Measurements from ENCODE around the gene GSTM3. TPM values are rescaled to one million over a fixed set of nuclear protein-coding genes. Genes with fewer than 3 reads are reported as not detected.
"Not testable (repeated sequence)": the region's sequence is repeated elsewhere in the genome, so short reads cannot be mapped to it uniquely, and the experiment has no call there.

The GSTM3 gene
- total and polyA plus RNA-seq, 9 of the 15 experiments (the other 6 are each of a cell fraction or from before 2014, with no cell fraction given), result 3.9 to 24.5 (median 9.4) TPM

- H3K27me3 ChIP-seq (ENCODE audit: control insufficient read depth in 2 of 2, insufficient read depth in 2 of 2, low read length in 2 of 2); in situ Hi-C loops (cut with MboI); H3K9me3 ChIP-seq (replicated peaks; ENCODE audit: control insufficient read depth, insufficient read depth, low read depth, low read length); intact Hi-C loops (cut with micrococcal nuclease); H3K27ac ChIP-seq (ENCODE audit: extremely low read depth, low read depth, low read length); H3K36me3 ChIP-seq (ENCODE audit: control insufficient read depth, insufficient read depth, low read length); CTCF ChIA-PET (ENCODE audit: low intra/inter-chr PET ratio); H3K9ac ChIP-seq (ENCODE audit: insufficient read depth in 1 of 2, low read depth in 2 of 2, low read length in 2 of 2); BruUV-seq (replicated peaks); H3K4me1 ChIP-seq (replicated peaks in 1 of 2; ENCODE audit: control insufficient read depth in 2 of 2, insufficient read depth in 2 of 2, low read length in 2 of 2); H3K9me1 ChIP-seq (ENCODE audit: control insufficient read depth, insufficient read depth, low read length); H2AFZ ChIP-seq (ENCODE audit: low read depth, low read length); FAIRE-seq; H4K20me1 ChIP-seq (replicated peaks; ENCODE audit: control insufficient read depth, insufficient read depth, low read length); H3K4me2 ChIP-seq (ENCODE audit: insufficient read depth, low read length); ATAC-seq; H3K4me3 ChIP-seq; H3K79me2 ChIP-seq (ENCODE audit: control insufficient read depth, insufficient read depth, low read length): not testable (repeated sequence)
- POLR2A ChIA-PET, result interaction anchor here (0.6 to 1.1 kb wide), 2 partner anchors 73 to 98 kb away, joined by 3 to 4 read pairs; no protein-coding TSS in a partner anchor
- peak in 2 of 4 experiments; percentile 3 for DNase-seq (ENCODE audit: extremely low read depth in 1 of 4, low spot score in 3 of 4)
- 52% methylated on average over 32 of the region's 33 CpGs for WGBS (ENCODE audit: insufficient coverage, low coverage, missing lambda C conversion rate)
These were observed 29.1 kb downstream of the GSTM3 start, which contains the start of gene GSTM5 for GRCh38 chr1:109711593-109712320. Gene GSTM5, plus strand, starts transcription at chr1:109712251. Its CDS starts 62 bp downstream, at chr1:109712313.

- FAIRE-seq; H3K79me2 ChIP-seq (ENCODE audit: control insufficient read depth, insufficient read depth, low read length); H3K4me1 ChIP-seq (replicated peaks in 1 of 2; ENCODE audit: control insufficient read depth in 2 of 2, insufficient read depth in 2 of 2, low read length in 2 of 2); H3K9me1 ChIP-seq (ENCODE audit: control insufficient read depth, insufficient read depth, low read length); H3K4me3 ChIP-seq; BruUV-seq (replicated peaks); H2AFZ ChIP-seq (ENCODE audit: low read depth, low read length); DNase-seq (ENCODE audit: extremely low read depth in 1 of 4, low spot score in 3 of 4); H3K9ac ChIP-seq (ENCODE audit: insufficient read depth in 1 of 2, low read depth in 2 of 2, low read length in 2 of 2); H3K27ac ChIP-seq (ENCODE audit: extremely low read depth, low read depth, low read length); H3K36me3 ChIP-seq (ENCODE audit: control insufficient read depth, insufficient read depth, low read length); H3K27me3 ChIP-seq (ENCODE audit: control insufficient read depth in 2 of 2, insufficient read depth in 2 of 2, low read length in 2 of 2); H3K4me2 ChIP-seq (ENCODE audit: insufficient read depth, low read length); in situ Hi-C loops (cut with MboI); H3K9me3 ChIP-seq (replicated peaks; ENCODE audit: control insufficient read depth, insufficient read depth, low read depth, low read length); H4K20me1 ChIP-seq (replicated peaks; ENCODE audit: control insufficient read depth, insufficient read depth, low read length); ATAC-seq; CTCF ChIA-PET (ENCODE audit: low intra/inter-chr PET ratio): not testable (repeated sequence)
- POLR2A ChIA-PET, result interaction anchor here (0.6 kb wide), 1 partner anchor 294 kb away, joined by 3 read pairs; no protein-coding TSS in a partner anchor
- intact Hi-C loops (cut with micrococcal nuclease), result loop anchor here (5.0 kb wide), 1 partner anchor 38 kb away; no protein-coding TSS in a partner anchor
These were observed 31.0 kb downstream of the GSTM3 start for GRCh38 chr1:109709822-109710221.
